NCI-H748 (cell line): ENCODE results near the gene DEFB129.
"Not testable (repeated sequence)": the region's sequence is repeated elsewhere in the genome, so short reads cannot be mapped to it uniquely, and the experiment has no call there.

ENCODE experiments used
- DNase-seq: peaks from one replicate; lab custom pipeline; 2025; ENCODE audit not compliant: unreplicated experiment; lab: John Stamatoyannopoulos, UW

The DEFB129 gene, protein sequence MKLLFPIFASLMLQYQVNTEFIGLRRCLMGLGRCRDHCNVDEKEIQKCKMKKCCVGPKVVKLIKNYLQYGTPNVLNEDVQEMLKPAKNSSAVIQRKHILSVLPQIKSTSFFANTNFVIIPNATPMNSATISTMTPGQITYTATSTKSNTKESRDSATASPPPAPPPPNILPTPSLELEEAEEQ

DNA sequence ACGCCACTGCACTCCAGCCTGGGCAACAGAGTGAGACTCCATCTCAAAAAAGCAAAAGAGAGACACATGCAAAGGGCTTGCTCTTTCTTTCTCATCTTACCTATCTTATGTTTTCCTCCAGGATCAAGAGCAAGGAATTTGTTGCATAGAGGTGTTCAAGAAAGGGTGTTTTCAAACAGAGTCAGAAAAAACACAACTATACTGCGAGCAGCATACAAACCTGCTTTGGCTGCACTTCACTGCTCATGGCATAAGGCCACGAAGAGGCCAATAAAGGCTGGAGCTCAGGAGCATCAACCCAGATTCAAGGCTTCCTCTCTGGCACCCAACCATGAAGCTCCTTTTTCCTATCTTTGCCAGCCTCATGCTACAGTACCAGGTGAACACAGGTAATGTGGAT is at the start of gene DEFB129:
Gene DEFB129 (plus strand): TSS at position 301 of the 400 bp plus-strand sequence. CDS start 31 bp downstream, at position 332.
- DNase-seq, result no peak

DNA sequence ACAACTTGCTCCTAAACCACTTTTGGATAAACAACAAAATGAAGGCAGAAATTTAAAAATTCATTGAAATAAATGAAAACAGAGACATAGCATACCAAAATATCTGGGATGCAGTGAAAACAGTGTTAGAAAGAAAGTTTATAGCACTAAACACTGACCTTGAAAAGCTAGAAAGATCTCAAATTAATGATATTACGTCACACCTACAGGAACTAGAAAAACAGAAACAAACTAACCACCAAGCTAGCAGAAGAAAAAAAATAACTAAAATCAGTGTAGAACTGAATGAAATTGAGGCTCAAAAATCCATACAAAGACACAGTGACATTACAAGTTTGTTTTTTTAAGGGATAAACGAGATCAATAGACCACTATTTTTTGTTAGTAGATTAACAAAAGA is 42.8 kb upstream of the DEFB129 start:
- no peak for DNase-seq

DNA sequence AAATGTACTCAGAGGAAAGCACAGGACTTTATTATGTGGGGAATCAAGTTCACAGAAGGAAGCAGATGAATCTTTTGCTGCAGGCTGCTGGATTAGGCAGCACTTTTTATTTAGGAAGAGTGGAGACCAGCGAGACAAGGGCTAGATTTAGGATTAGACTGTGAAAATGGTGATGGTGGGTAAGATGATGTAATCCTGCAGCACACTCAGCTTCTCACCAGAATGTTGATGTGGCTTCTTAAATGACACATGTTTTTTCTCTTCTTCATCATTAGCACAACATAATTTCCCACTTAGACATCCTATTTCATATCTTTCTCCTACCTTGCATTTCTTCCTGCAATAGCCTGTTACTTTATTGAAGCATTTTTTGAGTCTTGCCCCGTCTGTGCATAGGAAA is 39.3 kb upstream of the DEFB129 start:
- DNase-seq, result no peak

DNA sequence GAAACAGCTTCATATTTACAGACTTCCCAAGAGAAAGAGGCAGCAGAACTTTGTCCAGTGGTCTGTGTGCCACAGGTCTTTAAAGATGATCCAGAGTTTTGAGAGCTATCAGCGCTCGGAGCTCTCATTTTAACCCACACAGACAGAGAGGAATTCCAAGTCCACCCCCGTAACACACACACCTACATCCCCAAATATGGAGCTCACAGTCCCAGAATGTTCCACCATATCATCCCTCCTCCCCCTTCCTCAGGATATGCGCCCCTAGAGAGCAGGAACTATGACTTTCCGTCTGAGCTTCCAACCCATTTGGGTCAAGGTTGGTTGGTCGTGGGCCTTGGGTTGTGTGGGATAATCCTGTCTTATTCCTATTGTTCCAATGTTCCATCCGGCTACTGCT is 37.4 kb upstream of the DEFB129 start, which contains the start of gene DEFB128:
Gene DEFB128 (minus strand): TSS at position 101 of the 400 bp plus-strand sequence. CDS start 88 bp downstream, at position 13.
- no peak for DNase-seq

DNA sequence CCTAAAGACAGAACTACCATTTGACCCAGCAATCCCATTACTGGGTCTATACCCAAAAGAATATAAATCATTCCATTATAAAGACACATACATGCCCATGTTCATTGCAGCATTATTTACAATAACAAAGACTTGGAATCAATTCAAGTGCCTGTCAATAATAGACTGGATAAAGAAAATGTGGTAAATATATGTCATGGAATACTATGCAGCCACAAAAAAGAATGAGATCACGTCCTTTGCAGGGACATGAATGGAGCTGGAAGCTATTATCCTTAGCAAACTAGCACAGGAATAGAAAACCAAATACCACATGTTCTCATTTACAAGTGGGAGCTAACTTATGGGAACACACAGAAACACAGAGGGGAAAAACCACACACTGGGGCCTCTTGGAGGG is 28.8 kb upstream of the DEFB129 start:
- no peak for DNase-seq

DNA sequence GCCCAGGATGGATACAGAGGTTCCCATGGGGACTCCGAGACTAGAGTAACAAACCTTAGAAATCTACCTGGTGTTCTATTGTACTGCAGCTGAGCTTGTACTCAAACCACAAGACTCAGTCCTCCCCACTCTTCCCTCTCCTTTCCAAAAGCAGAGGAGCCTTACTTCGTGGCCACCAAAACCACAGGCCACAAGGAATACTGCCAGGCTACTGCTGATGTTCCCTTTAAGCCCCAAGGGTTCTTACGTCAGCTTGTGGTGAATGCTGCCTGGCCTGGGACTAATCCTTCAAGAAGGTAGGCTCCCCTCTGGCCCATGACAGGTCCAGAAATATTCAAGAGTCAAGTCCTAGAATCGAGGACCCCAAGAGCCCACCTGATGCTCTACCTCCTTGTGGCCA is 27.1 kb upstream of the DEFB129 start:
- no peak for DNase-seq

DNA sequence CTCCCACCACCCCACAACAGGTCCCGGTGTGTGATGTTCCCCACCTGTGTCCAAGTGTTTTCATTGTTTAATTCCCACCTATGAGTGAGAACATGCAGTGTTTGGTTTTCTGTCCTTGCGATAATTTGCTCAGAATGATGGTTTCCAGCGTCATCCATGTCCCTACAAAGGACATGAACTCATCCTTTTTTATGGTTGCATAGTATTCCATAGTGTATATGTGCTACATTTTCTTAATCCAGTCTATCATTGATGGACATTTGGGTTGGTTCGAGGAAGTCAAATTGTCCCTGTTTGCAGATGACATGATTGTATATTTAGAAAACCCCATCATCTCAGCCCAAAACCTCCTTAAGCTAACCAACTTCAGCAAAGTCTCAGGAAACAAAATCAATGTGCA is 23.4 kb upstream of the DEFB129 start:
- DNase-seq, result not testable (repeated sequence)

DNA sequence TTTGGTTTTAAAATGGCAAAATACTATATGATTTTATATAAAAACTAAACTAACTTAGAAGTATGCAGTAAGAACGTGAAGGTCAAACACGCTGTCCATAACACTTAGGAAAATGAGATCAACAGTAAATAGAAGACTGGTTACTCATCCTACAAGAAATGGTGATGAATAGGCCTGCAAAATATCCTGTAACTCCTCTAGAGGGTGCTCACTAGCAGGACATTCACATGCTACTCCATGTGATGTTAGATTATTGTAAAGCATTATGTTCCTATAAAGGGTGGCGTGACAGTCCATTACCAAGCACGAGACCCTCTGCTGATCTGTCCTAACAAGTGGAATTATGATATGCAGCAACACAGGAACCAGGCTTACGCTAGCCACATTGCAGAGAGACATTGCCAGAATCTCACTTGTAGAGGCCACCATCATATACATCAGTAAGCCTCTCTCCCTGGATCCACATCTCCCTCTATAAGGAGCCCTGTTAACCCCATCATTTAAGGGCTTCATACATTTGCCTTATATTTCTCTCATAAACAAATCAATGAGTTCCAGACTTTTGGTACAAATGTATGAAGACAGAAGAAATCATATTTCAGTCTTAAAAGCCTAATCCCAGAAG is 18.0 kb upstream of the DEFB129 start:
- peak; percentile 80 for DNase-seq

DNA sequence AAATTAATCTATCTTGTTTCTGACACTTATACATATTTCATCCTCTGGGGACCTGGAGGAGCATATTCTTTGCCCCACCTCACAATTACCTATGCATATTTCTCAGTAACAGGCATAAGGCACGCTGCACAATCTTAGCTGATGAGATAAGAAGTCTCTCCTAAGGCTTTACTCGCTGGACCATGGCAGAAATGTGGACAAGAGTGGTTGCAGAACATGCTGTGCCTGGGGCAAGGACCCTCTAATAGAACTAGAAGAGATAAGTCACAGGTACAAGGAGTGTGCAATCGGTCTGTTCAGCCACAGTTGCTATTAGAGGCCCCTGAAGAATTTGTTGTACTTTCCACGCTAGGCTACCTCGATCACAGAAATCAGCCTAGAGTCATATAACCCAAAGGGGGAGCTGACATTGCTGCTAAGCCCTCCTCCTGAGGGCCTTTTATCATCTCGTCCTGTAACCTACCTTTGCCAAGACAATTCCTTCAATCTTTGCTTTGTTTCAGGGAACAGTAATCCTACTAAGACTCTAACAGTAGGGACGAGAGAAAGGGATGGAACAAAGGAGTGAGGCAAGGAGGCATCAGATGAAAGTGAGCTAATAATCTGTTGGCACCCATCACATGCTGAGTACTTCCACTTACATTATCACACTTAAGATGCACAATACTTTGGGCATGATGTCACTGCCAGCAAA is 16.1 kb upstream of the DEFB129 start:
- DNase-seq, result no peak

DNA sequence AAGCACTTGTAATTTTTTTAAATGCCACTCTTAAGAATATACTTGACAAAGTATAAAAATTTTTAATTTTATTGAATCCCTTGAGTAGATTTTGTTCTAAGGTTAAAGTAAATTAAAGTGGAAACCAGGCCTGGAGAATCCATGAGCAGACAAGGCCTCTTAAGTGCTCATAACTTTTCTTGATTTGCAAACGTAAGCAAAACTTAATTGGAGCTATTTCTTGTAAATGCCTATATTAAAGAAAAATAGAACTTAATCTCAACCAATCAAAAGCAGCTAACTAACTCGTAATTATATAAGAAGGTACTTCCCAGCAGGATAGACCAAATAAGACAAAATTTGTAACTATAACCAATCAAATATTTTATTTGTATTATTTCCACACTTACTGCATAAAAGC is 12.7 kb upstream of the DEFB129 start:
- no peak for DNase-seq

DNA sequence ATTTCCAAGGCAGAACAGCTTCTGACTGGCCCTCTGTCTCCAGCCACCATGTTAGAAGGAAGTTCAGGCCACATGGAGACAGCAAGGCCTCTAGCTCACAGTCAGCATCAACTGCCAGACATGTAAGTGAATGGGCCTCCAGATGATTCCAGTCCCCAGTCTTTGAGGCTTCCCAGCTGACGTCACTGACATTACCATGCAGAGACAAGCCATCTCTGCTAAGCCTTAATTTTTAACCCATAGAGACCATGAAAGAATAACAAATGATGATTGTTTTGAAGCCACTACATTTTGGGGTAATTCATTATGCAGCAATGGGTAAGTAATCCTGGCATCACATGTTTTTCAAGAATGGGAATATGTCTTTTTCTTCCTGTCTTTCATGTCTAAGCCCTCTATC is 11.3 kb upstream of the DEFB129 start:
- DNase-seq, result no peak

DNA sequence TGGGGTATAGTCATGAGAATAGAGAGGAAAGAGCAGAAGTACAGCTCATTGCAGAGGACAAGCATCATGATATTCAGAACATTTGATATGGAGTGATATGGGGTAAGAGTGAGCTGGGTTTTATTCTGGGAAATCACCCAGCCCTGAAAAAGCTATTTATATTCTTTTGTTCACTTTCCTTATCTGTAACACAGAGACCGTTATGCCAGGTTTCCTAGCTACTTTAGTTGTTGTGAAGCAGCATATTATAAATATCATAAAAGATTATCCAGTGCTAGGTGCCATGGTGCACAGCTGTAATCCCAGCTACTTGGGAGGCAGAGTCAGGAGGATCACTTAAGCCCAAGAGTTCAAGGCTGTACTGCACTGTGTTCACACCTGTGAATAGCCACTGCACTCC is 9.8 kb upstream of the DEFB129 start:
- DNase-seq, result no peak

DNA sequence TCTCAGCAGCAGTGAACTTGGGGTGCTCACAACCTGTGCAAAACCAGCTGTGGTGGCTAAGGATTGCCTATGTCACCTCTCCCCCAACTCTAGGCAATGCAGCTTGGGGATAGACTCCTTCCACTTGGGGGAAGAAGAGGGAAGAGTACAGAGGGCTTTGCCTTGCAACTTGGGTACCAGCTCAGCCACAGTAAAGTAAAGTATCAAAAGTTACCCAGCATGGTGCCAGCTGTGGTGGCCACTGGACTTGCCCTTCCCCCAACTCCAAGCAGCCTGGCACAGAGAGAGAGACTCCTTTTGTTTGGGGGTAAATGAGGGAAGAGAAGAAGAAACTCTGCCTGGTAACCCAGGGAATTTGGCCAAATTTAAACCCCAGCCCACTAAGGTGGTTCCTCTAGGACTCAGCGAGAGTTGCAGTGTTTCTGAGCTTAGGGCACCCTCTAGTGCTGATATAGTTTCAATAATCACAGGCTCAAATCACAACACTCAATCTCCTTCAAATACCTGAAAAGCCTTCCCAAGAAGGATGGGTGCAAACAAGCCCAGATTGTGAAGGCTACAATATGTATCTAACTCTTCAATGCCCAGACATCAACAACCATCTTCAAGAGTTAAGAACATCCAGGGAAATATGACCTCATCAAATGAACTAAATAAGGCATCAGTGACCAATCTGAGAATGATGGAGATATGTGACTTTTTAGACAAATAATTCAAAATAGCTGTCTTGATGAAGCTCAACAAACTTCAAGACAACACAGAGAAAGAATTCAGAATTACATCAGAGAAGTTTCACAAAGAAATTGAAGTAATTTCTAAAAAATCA is 7.6 kb upstream of the DEFB129 start:
- DNase-seq, result peak; percentile 66

DNA sequence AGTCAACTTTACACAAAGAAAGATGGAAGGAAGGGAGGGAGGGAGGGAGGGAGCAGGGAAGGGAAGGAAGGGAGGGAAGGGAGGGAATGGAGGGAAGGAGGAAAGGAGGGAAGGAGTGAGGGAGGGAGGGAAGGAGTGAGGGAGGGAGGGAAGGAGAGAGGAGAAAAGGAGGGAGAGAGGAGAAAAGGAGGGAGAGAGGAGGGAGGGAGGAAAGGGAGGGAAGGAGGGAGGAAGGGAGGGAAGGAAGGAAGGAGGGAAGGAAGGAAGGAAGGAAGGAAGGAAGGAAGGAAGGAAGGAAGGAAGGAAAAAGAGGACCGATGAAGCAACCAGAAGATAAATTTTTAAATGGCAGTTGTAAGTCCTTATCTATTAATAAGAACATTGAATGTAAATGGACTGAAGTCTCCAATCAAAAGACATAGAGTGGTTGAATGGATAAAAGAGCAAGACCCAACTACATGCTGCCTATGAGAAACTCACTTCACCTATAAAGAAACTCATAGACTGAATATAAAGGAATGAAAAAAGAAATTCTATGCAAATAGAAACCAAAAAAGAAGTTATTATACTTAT is 5.7 kb upstream of the DEFB129 start:
- no peak for DNase-seq

DNA sequence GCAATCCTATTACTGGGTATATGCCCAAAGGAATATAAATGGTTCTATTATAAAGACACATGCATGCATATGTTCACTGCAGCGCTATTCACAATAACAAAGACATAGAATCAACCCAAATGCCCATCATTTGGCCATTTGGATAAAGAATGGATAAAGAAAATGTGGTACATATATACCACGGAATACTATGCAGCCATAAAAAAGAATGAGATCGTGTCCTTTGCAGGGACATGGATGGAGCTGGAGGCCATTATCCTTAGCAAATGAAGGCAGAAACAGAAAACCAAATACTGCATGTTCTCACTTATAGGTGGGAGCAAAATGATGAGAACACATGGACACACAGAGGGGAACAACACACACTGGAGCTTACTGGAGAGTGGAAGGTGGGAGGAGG is 1.2 kb upstream of the DEFB129 start:
- DNase-seq, result not testable (repeated sequence)

DNA sequence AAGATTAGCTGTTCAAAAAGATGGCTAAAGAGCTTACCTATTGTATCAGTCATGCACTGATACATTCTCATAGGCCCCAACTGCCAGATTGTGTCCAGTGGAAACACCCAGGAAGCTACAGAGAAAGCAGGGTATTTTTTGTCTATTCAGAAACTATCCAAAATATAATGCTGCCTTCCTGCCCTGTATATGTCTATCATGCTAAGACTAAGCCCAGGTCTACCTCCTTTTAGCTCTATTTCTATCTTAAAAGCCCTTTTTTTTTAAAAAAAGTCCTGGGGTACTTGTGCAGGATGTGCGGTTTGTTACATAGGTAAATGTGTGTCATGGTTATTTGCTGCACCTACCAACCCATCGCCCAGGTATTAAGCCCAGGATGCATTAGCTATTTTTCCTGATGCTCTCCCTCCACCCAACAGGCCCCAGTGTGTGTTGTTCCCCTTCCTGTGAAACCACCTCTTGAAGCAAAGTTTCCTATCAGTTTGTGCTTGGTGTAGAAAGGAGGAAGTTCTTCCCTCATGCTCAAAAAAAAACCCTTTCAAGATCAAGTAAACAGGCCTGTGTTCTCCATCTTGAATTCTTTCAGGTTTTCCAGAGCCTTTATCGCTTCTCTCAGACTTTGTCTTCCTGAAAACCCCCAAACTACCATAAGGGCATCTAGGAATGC is 514 bp downstream of the DEFB129 start:
- DNase-seq, result no peak

DNA sequence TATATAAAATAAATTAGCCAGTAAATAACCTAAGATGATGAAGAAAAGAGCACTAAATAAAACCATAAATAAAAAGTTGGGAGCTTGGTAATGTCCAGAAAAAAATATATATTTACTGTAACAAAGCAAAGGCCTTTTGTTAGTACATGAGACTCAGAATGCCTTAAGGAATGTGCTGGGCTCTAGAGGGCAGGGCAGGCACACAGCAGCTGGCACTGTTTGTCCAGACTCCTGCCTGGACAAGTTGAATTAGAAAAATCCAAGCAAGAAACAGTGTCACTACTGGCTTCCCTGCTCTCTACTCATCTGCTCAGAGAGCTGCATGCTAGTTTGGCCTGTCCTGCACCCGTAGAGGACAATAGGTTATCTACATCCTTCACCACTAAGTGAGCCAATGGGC is 8.8 kb downstream of the DEFB129 start:
- DNase-seq, result peak; percentile 24

DNA sequence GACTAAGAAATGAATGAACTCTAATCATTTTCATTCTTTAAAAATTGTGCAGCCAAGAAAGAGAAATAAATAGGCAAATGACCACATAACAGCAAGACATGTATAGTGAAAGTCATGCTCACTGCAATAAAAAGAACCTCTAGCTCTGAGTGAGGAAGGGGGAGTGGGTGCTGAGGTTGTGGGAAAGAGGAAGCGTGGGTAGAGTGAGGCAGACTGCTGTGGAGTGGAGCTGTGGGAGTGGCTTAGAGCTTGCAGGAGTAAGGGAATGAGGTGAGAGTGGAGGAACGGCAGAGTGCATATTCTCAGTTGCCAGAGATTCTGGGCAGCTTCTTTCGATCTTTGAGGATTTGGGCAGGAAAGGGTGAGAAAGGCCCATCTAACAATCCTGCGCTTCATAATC is 10.4 kb downstream of the DEFB129 start:
- DNase-seq, result no peak

DNA sequence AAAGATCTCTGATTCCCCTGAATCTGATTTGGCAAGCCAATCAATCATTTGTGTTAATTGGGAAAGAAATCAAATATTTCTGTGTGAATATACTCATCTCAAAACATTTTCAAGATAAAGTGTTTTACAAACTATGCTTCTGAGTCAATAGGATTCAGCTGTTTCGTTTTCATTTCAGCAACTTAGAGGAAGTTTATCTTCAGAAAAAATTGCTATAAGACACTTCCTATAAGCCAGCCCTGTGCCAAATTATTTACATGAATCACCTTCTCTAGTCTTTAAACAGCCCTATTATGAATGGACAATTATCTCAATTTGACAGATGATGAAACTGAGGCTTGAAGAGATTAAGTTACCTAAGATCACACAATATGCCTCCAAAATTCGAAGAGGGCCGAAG is 10.9 kb downstream of the DEFB129 start:
- DNase-seq, result no peak

DNA sequence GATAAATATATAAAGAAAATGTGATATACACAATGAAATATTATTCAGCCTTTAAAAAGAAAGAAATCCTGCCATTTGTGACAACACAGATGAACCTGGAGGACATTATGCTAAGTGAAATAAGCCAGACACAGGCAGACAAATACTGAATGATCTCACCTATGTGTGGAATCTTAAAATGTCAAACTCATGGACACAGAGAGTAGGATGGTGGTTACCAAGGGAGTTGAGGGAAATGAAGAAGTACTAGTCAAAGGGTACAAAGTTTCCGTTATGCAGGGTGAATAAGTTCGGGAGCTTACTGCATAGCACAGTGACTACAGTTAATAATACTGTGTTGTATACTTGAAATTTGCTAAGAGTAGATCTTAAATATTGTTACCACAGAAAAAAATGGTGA is 15.8 kb downstream of the DEFB129 start:
- no peak for DNase-seq

DNA sequence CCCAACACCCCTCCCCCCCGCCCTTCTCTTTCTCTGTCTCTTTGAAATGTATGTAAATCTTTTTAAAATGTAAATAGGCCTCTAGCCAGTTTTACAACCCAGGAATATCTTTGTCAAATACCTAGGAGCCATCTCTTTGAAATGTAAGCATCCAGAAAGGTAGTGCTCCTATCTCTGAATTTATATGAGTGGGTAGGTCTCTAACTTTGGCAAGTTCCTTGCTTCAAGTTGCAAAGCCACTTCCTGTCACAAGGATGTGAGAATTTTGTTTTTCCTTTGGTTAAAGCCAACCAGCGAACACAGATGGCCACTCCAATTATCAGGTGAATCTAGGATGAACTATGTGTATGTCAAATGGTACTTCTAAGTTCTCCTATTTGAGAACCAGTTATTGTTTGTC is 24.3 kb downstream of the DEFB129 start:
- DNase-seq, result no peak
